K562 (cell line): ENCODE data around the gene CD14. TPM values are rescaled to one million over a fixed set of nuclear protein-coding genes. Genes with fewer than 3 reads are reported as not detected.

ENCODE experiments used
- BHLHE40 ChIP-seq: IDR thresholded peaks from 2 replicates; pipeline ENCODE4 v1.6.1; 2011; ENCODE audit warnings: low read length, improper control_type of control experiment
- BRF1 ChIP-seq: IDR thresholded peaks from 3 replicates; pipeline ENCODE4 v1.6.1; 2011; ENCODE audit warnings: borderline replicate concordance, mild to moderate bottlenecking; ENCODE audit not compliant: insufficient read length; ENCODE audit errors: extremely low read depth
- CCAR2 ChIP-seq: fragments of 200-400 bp; formaldehyde crosslinking; IDR thresholded peaks from 2 replicates; pipeline ENCODE4 v1.6.1; 2017; ENCODE audit warnings: mild to moderate bottlenecking, low read depth, low read length
- ESRRB ChIP-seq: fragments of 250-450 bp; sonication (Bioruptor Pico); IDR thresholded peaks from 2 replicates; pipeline ENCODE4 v1.5.0; 2020; ENCODE audit warnings: mild to moderate bottlenecking, moderate library complexity, borderline replicate concordance
- ETV1 ChIP-seq: fragments of 450-650 bp; conservative IDR thresholded peaks from 2 replicates; pipeline ENCODE4 v1.6.1; 2016; ENCODE audit warnings: missing genetic modification characterization, control low read depth, low read depth, missing compliant biosample characterization
- FOXK1 ChIP-seq: sonication (generic); formaldehyde crosslinking; IDR thresholded peaks from 2 replicates; pipeline ENCODE4 v1.8.0; 2022; ENCODE audit warnings: missing genetic modification reagents, mild to moderate bottlenecking, borderline replicate concordance
- GABPB1 ChIP-seq: sonication (generic); formaldehyde crosslinking; IDR thresholded peaks from 2 replicates; pipeline ENCODE4 v1.8.0; 2022; ENCODE audit warnings: mild to moderate bottlenecking, missing genetic modification reagents
- KDM2B ChIP-seq: fragments of 250-450 bp; sonication (Bioruptor Pico); IDR thresholded peaks from 2 replicates; pipeline ENCODE4 v1.8.0; 2021; ENCODE audit warnings: mild to moderate bottlenecking, moderate library complexity
- MEIS2 ChIP-seq: fragments of 450-650 bp; IDR thresholded peaks from 2 replicates; pipeline ENCODE4 v1.6.1; 2014; ENCODE audit warnings: mild to moderate bottlenecking; ENCODE audit not compliant: partially characterized antibody
- MTA3 ChIP-seq: fragments of 450-650 bp; formaldehyde crosslinking; IDR thresholded peaks from 2 replicates; pipeline ENCODE4 v1.6.1; 2017; ENCODE audit warnings: mild to moderate bottlenecking, borderline replicate concordance
- NCOA1 ChIP-seq: fragments of 450-650 bp; IDR thresholded peaks from 2 replicates; pipeline ENCODE4 v1.6.1; 2016; ENCODE audit warnings: low read depth
- NFATC3 ChIP-seq: fragments of 450-650 bp; IDR thresholded peaks from 2 replicates; pipeline ENCODE4 v1.6.1; 2017; ENCODE audit warnings: mild to moderate bottlenecking
- POLR2AphosphoS2 ChIP-seq: IDR thresholded peaks from 2 replicates; pipeline ENCODE4 v1.6.1; 2012; ENCODE audit warnings: low read length, improper control_type of control experiment
- RCOR1 ChIP-seq, 2 experiments: IDR thresholded peaks; 2 replicates each; pipeline ENCODE4 v1.6.1; 2012; ENCODE audit warnings: low read depth in 2 of 2, low read length in 2 of 2, borderline replicate concordance in 1 of 2, improper control_type of control experiment in 1 of 2
- ZNF121 ChIP-seq: sonication (generic); formaldehyde crosslinking; conservative IDR thresholded peaks from 2 replicates; pipeline ENCODE4 v1.8.0; 2022; ENCODE audit warnings: missing genetic modification reagents
- ZNF224 ChIP-seq: sonication (generic); formaldehyde crosslinking; IDR thresholded peaks from 2 replicates; pipeline ENCODE4 v1.8.0; 2022; ENCODE audit warnings: mild to moderate bottlenecking, missing genetic modification reagents
- ZNF3 ChIP-seq: fragments of 250-450 bp; sonication (Bioruptor Pico); IDR thresholded peaks from 2 replicates; pipeline ENCODE4 v1.5.0; 2021; ENCODE audit warnings: mild to moderate bottlenecking, moderate library complexity
- ZNF696 ChIP-seq: fragments of 250-450 bp; sonication (Bioruptor Pico); conservative IDR thresholded peaks from 2 replicates; pipeline ENCODE4 v1.4.0; 2020; ENCODE audit warnings: mild to moderate bottlenecking, moderate library complexity
- ZNF717 ChIP-seq: fragments of 250-450 bp; sonication (Bioruptor Pico); IDR thresholded peaks from 2 replicates; pipeline ENCODE4 v1.5.0; 2021
- ZNF764 ChIP-seq: fragments of 250-450 bp; sonication (Bioruptor Pico); IDR thresholded peaks from 2 replicates; pipeline ENCODE4 v1.4.0; 2020; ENCODE audit warnings: low read depth, mild to moderate bottlenecking, moderate library complexity
- ZNF830 ChIP-seq: fragments of 250-450 bp; sonication (Bioruptor Pico); IDR thresholded peaks from 2 replicates; pipeline ENCODE4 v1.5.0; 2021; ENCODE audit warnings: mild to moderate bottlenecking
- polyA plus RNA-seq, 8 experiments: library from polyadenylated mRNA; depleted of rRNA in 4 of 8; stranded (reverse) in 5 of 8; unstranded in 3 of 8; fragments of >200 nt; fragmentation: Nextera tagmentation in 2 of 8; fragmentation: Illumina TruSeq in 1 of 8; extraction: Ambion mirVana in 2 of 8; extraction: Trizol in 1 of 8; gene quantifications; 2 replicates each; pipeline versions ENCODE4 v1.2.1 to v1.2.3, GENCODE V29; 2011 to 2014; ENCODE audit warnings: inconsistent platforms in 1 of 8, missing spikeins in 1 of 8
- total RNA-seq, 7 experiments: library from RNA; depleted of rRNA in 6 of 7; stranded (reverse); fragments of >200 nt in 6 of 7; fragmentation: Illumina TruSeq in 2 of 7; extraction: Trizol in 2 of 7; gene quantifications; 2 replicates each; pipeline versions ENCODE4 v1.2.1 to v1.2.3, GENCODE V29; 2011 to 2021; ENCODE audit warnings: low replicate concordance in 1 of 7
- TF ChIP-seq, protein P1 (sequence below): fragments of 250-450 bp; sonication (Bioruptor Pico); IDR thresholded peaks from 2 replicates; pipeline ENCODE4 v1.5.0; 2020; ENCODE audit warnings: mild to moderate bottlenecking
- TF ChIP-seq, protein P2 (sequence below): fragments of 250-450 bp; sonication (Bioruptor Pico); IDR thresholded peaks from 2 replicates; pipeline ENCODE4 v1.8.0; 2021; ENCODE audit warnings: moderate library complexity, mild to moderate bottlenecking, inconsistent platforms
- TF ChIP-seq, protein P3 (sequence below): fragments of 200-400 bp; formaldehyde crosslinking; IDR thresholded peaks from 2 replicates; pipeline ENCODE4 v1.6.1; 2017; ENCODE audit warnings: mild to moderate bottlenecking, low read depth, low read length, moderate library complexity
- TF ChIP-seq, protein P4 (sequence below): fragments of 250-450 bp; sonication (Bioruptor Pico); IDR thresholded peaks from 2 replicates; pipeline ENCODE4 v1.5.1; 2021; ENCODE audit warnings: mild to moderate bottlenecking
- TF ChIP-seq, protein P5 (sequence below): fragments of 250-450 bp; sonication (Bioruptor Pico); IDR thresholded peaks from 2 replicates; pipeline ENCODE4 v1.8.0; 2022; ENCODE audit warnings: moderate library complexity, mild to moderate bottlenecking, inconsistent platforms

Gene CD14
- total and polyA plus RNA-seq, 9 of the 15 experiments (the other 6 are each of a cell fraction or from before 2014, with no cell fraction given) = 0.07 to 0.47 (median 0.14) TPM; not detected in 2

DNA sequence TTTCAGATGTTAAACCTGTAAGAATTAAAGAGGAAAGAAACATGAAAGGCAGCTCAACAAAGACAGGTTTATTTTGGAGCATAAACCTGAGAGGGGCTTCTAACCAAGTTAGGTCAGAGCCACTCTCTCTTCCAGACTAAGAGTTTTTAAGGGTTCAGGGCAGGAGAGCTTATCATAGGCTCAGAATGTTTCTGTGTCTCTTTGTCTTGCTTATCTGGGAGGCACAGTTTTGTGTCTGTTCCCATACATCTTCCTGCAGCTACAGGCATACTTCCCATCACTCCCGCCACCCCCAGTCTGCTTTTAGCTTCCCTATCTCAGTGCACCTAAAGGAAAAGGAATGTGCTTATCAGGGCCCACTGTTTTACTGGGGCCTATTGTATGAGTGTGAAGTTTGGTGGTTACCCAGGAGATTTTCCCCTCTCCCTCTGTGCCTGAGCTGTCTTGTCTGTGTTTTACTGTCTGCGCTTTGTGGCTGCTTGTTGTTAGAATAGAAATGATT lies 21.9 kb downstream of the CD14 start (continued):
- TF ChIP-seq CCAR2 (no peak), ZNF717 (no peak), ESRRB (CRISPR knock-in tag) (no peak), ZNF830 (CRISPR knock-in tag) (no peak), BRF1 (no peak), POLR2AphosphoS2 (no peak), RCOR1 (IDR thresholded peaks at IDR 0.05; ENCODE audit: borderline replicate concordance in 1 of 2, low read depth in 2 of 2, low read length in 2 of 2) (peak; percentile 68 to 86; a peak in 3 of 4 replicates), BHLHE40 (peak; percentile 42; the same call in 1 of the 2 replicates), GABPB1 (CRISPR knock-in tag) (peak; percentile 27; the same call in 1 of the 2 replicates), MEIS2 (peak; percentile 85), ETV1 (tag) (no peak), NCOA1 (peak; percentile 80; the same call in 1 of the 2 replicates), ZNF224 (no peak), ZNF121 (no peak), MTA3 (peak; percentile 86; the same call in 1 of the 2 replicates), FOXK1 (CRISPR knock-in tag) (no peak), ZNF3 (CRISPR knock-in tag) (no peak), ZNF696 (no peak), KDM2B (CRISPR knock-in tag) (no peak), NFATC3 (peak; percentile 67; the same call in 1 of the 2 replicates), ZNF764 (CRISPR knock-in tag) (no peak)
- TF ChIP-seq, protein P1, sequence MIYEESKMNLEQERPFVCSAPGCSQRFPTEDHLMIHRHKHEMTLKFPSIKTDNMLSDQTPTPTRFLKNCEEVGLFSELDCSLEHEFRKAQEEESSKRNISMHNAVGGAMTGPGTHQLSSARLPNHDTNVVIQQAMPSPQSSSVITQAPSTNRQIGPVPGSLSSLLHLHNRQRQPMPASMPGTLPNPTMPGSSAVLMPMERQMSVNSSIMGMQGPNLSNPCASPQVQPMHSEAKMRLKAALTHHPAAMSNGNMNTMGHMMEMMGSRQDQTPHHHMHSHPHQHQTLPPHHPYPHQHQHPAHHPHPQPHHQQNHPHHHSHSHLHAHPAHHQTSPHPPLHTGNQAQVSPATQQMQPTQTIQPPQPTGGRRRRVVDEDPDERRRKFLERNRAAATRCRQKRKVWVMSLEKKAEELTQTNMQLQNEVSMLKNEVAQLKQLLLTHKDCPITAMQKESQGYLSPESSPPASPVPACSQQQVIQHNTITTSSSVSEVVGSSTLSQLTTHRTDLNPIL = no peak
- TF ChIP-seq, protein P2, sequence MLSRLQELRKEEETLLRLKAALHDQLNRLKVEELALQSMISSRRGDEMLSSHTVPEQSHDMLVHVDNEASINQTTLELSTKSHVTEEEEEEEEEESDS (CRISPR knock-in tag) = no peak
- TF ChIP-seq, protein P3, sequence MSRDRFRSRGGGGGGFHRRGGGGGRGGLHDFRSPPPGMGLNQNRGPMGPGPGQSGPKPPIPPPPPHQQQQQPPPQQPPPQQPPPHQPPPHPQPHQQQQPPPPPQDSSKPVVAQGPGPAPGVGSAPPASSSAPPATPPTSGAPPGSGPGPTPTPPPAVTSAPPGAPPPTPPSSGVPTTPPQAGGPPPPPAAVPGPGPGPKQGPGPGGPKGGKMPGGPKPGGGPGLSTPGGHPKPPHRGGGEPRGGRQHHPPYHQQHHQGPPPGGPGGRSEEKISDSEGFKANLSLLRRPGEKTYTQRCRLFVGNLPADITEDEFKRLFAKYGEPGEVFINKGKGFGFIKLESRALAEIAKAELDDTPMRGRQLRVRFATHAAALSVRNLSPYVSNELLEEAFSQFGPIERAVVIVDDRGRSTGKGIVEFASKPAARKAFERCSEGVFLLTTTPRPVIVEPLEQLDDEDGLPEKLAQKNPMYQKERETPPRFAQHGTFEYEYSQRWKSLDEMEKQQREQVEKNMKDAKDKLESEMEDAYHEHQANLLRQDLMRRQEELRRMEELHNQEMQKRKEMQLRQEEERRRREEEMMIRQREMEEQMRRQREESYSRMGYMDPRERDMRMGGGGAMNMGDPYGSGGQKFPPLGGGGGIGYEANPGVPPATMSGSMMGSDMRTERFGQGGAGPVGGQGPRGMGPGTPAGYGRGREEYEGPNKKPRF = no peak
- TF ChIP-seq, protein P4, sequence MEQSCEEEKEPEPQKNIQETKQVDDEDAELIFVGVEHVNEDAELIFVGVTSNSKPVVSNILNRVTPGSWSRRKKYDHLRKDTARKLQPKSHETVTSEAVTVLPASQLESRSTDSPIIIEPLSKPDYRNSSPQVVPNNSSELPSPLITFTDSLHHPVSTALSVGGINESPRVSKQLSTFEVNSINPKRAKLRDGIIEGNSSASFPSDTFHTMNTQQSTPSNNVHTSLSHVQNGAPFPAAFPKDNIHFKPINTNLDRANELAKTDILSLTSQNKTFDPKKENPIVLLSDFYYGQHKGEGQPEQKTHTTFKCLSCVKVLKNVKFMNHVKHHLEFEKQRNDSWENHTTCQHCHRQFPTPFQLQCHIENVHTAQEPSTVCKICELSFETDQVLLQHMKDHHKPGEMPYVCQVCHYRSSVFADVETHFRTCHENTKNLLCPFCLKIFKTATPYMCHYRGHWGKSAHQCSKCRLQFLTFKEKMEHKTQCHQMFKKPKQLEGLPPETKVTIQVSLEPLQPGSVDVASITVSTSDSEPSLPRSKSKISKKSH = peak; percentile 97
- TF ChIP-seq, protein P5, sequence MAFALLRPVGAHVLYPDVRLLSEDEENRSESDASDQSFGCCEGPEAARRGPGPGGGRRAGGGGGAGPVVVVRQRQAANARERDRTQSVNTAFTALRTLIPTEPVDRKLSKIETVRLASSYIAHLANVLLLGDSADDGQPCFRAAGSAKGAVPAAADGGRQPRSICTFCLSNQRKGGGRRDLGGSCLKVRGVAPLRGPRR (CRISPR knock-in tag) = no peak
